Measurements from ENCODE around the gene GALNTL6. TPM values are rescaled to one million over a fixed set of nuclear protein-coding genes. Genes with fewer than 3 reads are reported as not detected.
A peak's percentile ranks its signal among the peaks of the same experiment; 100 is the strongest.

Gene GALNTL6
- total RNA-seq, 1 donor from 2014 or later, result not detected

- TF ChIP-seq, protein P1, sequence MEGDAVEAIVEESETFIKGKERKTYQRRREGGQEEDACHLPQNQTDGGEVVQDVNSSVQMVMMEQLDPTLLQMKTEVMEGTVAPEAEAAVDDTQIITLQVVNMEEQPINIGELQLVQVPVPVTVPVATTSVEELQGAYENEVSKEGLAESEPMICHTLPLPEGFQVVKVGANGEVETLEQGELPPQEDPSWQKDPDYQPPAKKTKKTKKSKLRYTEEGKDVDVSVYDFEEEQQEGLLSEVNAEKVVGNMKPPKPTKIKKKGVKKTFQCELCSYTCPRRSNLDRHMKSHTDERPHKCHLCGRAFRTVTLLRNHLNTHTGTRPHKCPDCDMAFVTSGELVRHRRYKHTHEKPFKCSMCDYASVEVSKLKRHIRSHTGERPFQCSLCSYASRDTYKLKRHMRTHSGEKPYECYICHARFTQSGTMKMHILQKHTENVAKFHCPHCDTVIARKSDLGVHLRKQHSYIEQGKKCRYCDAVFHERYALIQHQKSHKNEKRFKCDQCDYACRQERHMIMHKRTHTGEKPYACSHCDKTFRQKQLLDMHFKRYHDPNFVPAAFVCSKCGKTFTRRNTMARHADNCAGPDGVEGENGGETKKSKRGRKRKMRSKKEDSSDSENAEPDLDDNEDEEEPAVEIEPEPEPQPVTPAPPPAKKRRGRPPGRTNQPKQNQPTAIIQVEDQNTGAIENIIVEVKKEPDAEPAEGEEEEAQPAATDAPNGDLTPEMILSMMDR (IDR thresholded peaks at IDR 0.05; ENCODE audit: insufficient read depth, low read length, severe bottlenecking), result no peak
- no peak overlapping the region for H3K4me3 ChIP-seq (ENCODE audit: low read depth, low read length)
- no peaks in the 10 kb centered on the region for H3K36me3 ChIP-seq (ENCODE audit: control insufficient read depth, insufficient read depth, low read length)
- FAIRE-seq (no peak), DNase-seq (ENCODE audit: low read depth) (no peak)
- H3K27me3 ChIP-seq (ENCODE audit: control insufficient read depth, insufficient read depth, low read length), result no peaks in the 10 kb centered on the region
These were observed 895.0 kb downstream of the GALNTL6 start for GRCh38 chr4:172708184-172708583.

DNA sequence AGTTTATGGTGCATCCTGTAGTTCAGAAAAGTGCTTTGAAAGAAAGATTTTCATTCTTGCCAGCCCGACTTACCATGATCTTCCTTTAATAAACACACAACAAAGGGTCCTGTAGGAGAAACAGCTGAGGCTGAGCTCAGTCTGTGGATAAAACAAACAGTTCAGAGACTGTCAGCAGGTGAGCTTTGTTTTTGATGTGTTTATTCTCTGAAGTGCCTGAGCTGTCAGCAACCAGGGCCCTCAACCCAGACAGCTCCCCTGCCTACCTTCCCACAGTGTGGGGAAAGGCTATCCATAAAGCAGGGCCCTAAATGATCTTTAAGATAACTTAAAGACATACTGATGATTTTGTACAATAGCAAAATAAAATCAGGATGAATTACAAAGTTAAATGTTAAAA is 896.2 kb downstream of the GALNTL6 start:
- TF ChIP-seq, protein P1 (IDR thresholded peaks at IDR 0.05; ENCODE audit: insufficient read depth, low read length, severe bottlenecking), result no peak
- H3K27me3 ChIP-seq (ENCODE audit: control insufficient read depth, insufficient read depth, low read length), result no peaks in the 10 kb centered on the region
- H3K36me3 ChIP-seq (ENCODE audit: control insufficient read depth, insufficient read depth, low read length), result no peaks in the 10 kb centered on the region
- no peak for FAIRE-seq
- no peak overlapping the region for H3K4me3 ChIP-seq (ENCODE audit: low read depth, low read length)
- DNase-seq (ENCODE audit: low read depth), result no peak

- Histone ChIP-seq H3K27me3 (ENCODE audit: control insufficient read depth, insufficient read depth, low read length) (no peaks in the 10 kb centered on the region), H3K36me3 (ENCODE audit: control insufficient read depth, insufficient read depth, low read length) (no peaks in the 10 kb centered on the region), H3K4me3 (ENCODE audit: low read depth, low read length) (no peak overlapping the region)
- TF ChIP-seq, protein P1 (IDR thresholded peaks at IDR 0.05; ENCODE audit: insufficient read depth, low read length, severe bottlenecking), result no peak
- DNase-seq (ENCODE audit: low read depth), result no peak
- FAIRE-seq, result no peak
These were observed 903.1 kb downstream of the GALNTL6 start for GRCh38 chr4:172716291-172716690.

GRCh38 chr4:172721659-172722058 is 908.5 kb downstream of the GALNTL6 start:
- H3K36me3 ChIP-seq (ENCODE audit: control insufficient read depth, insufficient read depth, low read length), result no peaks in the 10 kb centered on the region
- H3K27me3 ChIP-seq (ENCODE audit: control insufficient read depth, insufficient read depth, low read length), result no peaks in the 10 kb centered on the region
- H3K4me3 ChIP-seq (ENCODE audit: low read depth, low read length), result no peak overlapping the region
- no peak for FAIRE-seq
- TF ChIP-seq, protein P1 (IDR thresholded peaks at IDR 0.05; ENCODE audit: insufficient read depth, low read length, severe bottlenecking), result no peak
- no peak for DNase-seq (ENCODE audit: low read depth)

GRCh38 chr4:172725581-172725980 is 912.4 kb downstream of the GALNTL6 start:
- no peaks in the 10 kb centered on the region for H3K36me3 ChIP-seq (ENCODE audit: control insufficient read depth, insufficient read depth, low read length)
- FAIRE-seq, result no peak
- H3K27me3 ChIP-seq (ENCODE audit: control insufficient read depth, insufficient read depth, low read length), result no peaks in the 10 kb centered on the region
- TF ChIP-seq, protein P1 (IDR thresholded peaks at IDR 0.05; ENCODE audit: insufficient read depth, low read length, severe bottlenecking), result no peak
- no peak overlapping the region for H3K4me3 ChIP-seq (ENCODE audit: low read depth, low read length)
- peak; percentile 57 for DNase-seq (ENCODE audit: low read depth)

- FAIRE-seq, result no peak
- H3K36me3 ChIP-seq (ENCODE audit: control insufficient read depth, insufficient read depth, low read length), result no peaks in the 10 kb centered on the region
- no peak overlapping the region for H3K4me3 ChIP-seq (ENCODE audit: low read depth, low read length)
- peak; percentile 9 for DNase-seq (ENCODE audit: low read depth)
- H3K27me3 ChIP-seq (ENCODE audit: control insufficient read depth, insufficient read depth, low read length), result no peaks in the 10 kb centered on the region
- TF ChIP-seq, protein P1 (IDR thresholded peaks at IDR 0.05; ENCODE audit: insufficient read depth, low read length, severe bottlenecking), result no peak
These were observed 912.8 kb downstream of the GALNTL6 start for GRCh38 chr4:172726001-172726423.
